Prostate gland (tissue), 2 donors: ENCODE measurements around the gene PKN2.
A peak's percentile ranks its signal among the peaks of the same experiment; 100 is the strongest.

Experiments
- POLR2A ChIP-seq: fragments of 450-650 bp; IDR thresholded peaks from one replicate; pipeline ENCODE4 v1.6.1; 2016; ENCODE audit warnings: antibody characterized with exemption, mild to moderate bottlenecking
- TF ChIP-seq, protein P1 (sequence below), 4 experiments: fragments of 200-600 bp in 2 of 4; fragments of 450-650 bp in 2 of 4; sonication (generic) in 2 of 4; IDR thresholded peaks; 1 replicate in 3 of 4; 2 replicates in 1 of 4; pipeline ENCODE4 v1.5.1; 2016 to 2019; ENCODE audit warnings: antibody characterized with exemption in 4 of 4, mild to moderate bottlenecking in 2 of 4, moderate library complexity in 2 of 4

DNA sequence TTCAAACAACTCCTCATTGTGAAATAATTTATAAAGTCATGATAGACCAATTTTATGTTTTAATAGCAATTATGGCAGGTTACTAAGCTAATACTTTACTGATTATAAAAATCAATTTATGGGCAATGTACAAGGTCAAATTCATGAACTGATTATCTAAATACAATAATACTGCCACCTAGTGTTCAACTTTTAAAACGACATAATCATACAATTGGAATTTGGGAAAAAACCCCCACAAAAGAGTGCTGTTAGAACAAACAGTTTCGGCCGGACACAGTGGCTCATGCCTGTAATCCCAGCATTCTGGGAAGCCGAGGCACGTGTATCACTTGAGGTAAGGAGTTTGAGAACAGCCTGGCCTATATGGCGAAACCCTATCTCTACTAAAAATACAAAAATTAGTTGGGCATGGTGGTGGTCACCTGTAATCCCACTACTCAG, 193.3 kb downstream of the PKN2 start:
- TF ChIP-seq, protein P1, sequence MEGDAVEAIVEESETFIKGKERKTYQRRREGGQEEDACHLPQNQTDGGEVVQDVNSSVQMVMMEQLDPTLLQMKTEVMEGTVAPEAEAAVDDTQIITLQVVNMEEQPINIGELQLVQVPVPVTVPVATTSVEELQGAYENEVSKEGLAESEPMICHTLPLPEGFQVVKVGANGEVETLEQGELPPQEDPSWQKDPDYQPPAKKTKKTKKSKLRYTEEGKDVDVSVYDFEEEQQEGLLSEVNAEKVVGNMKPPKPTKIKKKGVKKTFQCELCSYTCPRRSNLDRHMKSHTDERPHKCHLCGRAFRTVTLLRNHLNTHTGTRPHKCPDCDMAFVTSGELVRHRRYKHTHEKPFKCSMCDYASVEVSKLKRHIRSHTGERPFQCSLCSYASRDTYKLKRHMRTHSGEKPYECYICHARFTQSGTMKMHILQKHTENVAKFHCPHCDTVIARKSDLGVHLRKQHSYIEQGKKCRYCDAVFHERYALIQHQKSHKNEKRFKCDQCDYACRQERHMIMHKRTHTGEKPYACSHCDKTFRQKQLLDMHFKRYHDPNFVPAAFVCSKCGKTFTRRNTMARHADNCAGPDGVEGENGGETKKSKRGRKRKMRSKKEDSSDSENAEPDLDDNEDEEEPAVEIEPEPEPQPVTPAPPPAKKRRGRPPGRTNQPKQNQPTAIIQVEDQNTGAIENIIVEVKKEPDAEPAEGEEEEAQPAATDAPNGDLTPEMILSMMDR (IDR thresholded peaks at IDR 0.05): peak in 3 of 4 experiments; percentile 44 to 63 (median 53)
- TF ChIP-seq POLR2A: no peak
